C4-2B (cell line): Measurements from ENCODE around the gene GDA.

Source experiments
- CTCF ChIP-seq: fragments of 450-650 bp; conservative IDR thresholded peaks from 2 replicates; pipeline ENCODE4 v1.5.1; 2017; ENCODE audit warnings: mild to moderate bottlenecking
- ZFX ChIP-seq: fragments of 450-650 bp; IDR thresholded peaks from 2 replicates; pipeline ENCODE4 v1.6.1; 2017

- no peak for TF ChIP-seq CTCF
- TF ChIP-seq ZFX: no peak
Measured at GRCh38 chr9:72251589-72251988, 102.3 kb downstream of the GDA start.
